OCI-LY3 (cell line): ENCODE measurements around the gene LEFTY2.
"Not testable (repeated sequence)": the region's sequence is repeated elsewhere in the genome, so short reads cannot be mapped to it uniquely, and the experiment has no call there.

Experiments
- EZH2phosphoT487 ChIP-seq: fragments of 200-600 bp; shearing (Covaris generic); IDR thresholded peaks from 2 replicates; pipeline ENCODE4 v1.6.1; 2018; ENCODE audit warnings: antibody characterized with exemption, mixed run types, low read depth
- TF ChIP-seq, protein P1 (sequence below): fragments of 200-600, 300-600 bp; sonication (generic); IDR thresholded peaks from 2 replicates; pipeline ENCODE4 v1.5.1; 2014; ENCODE audit warnings: antibody characterized with exemption, low read length, low read depth

- TF ChIP-seq, protein P1, sequence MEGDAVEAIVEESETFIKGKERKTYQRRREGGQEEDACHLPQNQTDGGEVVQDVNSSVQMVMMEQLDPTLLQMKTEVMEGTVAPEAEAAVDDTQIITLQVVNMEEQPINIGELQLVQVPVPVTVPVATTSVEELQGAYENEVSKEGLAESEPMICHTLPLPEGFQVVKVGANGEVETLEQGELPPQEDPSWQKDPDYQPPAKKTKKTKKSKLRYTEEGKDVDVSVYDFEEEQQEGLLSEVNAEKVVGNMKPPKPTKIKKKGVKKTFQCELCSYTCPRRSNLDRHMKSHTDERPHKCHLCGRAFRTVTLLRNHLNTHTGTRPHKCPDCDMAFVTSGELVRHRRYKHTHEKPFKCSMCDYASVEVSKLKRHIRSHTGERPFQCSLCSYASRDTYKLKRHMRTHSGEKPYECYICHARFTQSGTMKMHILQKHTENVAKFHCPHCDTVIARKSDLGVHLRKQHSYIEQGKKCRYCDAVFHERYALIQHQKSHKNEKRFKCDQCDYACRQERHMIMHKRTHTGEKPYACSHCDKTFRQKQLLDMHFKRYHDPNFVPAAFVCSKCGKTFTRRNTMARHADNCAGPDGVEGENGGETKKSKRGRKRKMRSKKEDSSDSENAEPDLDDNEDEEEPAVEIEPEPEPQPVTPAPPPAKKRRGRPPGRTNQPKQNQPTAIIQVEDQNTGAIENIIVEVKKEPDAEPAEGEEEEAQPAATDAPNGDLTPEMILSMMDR = not testable (repeated sequence)
- TF ChIP-seq EZH2phosphoT487 = not testable (repeated sequence)
Measured at GRCh38 chr1:225936086-225936485, 4.9 kb downstream of the LEFTY2 start.
